AML-193 (cell line): Measurements from ENCODE around the gene FAM163A.
"Not testable (repeated sequence)": the region's sequence is repeated elsewhere in the genome, so short reads cannot be mapped to it uniquely, and the experiment has no call there.

Experiments
- DNase-seq, 2 experiments: peaks; one replicate each; lab custom pipeline; 2025; lab: John Stamatoyannopoulos, UW

Gene FAM163A

DNA sequence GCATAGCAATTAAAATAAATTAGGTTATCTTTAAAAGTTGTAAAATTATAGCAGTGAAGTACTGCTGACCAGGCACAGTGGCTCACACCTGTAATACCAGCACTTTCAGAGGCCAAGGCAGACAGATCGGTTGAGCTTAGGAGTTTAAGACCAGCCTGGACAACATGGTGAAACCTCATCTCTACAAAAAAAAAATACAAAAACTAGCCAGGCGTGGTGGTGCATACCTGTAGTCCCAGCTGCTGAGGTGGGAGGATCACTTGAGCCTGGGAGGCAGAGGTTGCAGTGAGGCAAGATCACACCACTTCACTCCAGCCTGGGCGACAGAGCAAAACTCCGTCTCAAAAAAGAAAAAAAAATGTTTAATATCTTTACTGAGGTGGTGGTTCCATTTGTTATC, 112.7 kb downstream of the FAM163A start:
- DNase-seq, result not testable (repeated sequence)

GRCh38 chr1:179856296-179856695, 113.2 kb downstream of the FAM163A start:
- no peak for DNase-seq

DNA sequence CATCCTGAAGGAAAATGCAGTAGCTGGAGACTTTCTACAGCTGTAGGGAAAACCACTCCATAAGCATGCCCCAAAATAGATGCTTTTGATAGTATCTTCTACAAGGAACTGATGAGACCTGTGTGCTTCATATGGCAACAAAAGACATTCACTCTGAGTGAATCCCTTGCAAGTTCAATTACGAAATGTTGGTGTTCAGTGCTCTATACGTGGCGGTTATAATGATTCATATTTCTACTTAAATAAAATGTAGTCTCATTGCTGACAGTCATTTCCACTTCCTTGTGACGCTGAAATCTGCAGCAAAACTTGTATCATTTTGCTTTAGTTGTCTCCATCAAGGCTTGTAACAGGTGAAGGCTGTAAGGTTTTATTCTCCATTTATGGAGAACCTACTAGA, 113.9 kb downstream of the FAM163A start:
- no peak for DNase-seq

- DNase-seq, result no peak
These were observed 117.6 kb downstream of the FAM163A start for GRCh38 chr1:179860652-179861051.

GRCh38 chr1:179865377-179865776, 122.3 kb downstream of the FAM163A start:
- DNase-seq, result no peak
